SKM-1 (cell line): ENCODE results near the gene PCDH18.
"Not testable (repeated sequence)": the region's sequence is repeated elsewhere in the genome, so short reads cannot be mapped to it uniquely, and the experiment has no call there.

Source experiments
- DNase-seq: peaks from one replicate; lab custom pipeline; 2025; ENCODE audit not compliant: unreplicated experiment; lab: John Stamatoyannopoulos, UW

PCDH18 gene

GRCh38 chr4:137531986-137532868, at the start of gene PCDH18:
Gene PCDH18, minus strand, starts transcription at chr4:137532494. Its CDS starts 406 bp downstream, at chr4:137532088.
- no peak for DNase-seq

DNA sequence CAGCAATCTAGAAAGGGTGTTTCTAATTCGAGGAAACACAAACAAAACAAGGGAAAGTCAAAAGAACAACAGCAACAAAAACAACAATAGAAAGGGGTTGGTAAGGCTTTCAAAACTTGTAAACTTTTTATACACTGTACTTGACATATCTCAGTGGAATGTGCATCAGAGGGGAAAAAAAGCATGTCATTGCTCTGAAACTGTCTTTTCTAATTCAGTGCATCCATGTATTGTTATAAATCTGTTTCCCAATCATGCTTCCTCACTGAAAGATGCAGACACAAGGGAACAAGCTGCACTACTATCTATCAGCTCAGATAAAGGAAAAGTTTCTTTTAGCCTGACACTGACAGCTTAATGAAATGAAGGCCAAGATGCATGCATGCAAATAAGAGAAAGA, 44.2 kb upstream of the PCDH18 start:
- no peak for DNase-seq

- DNase-seq, result no peak
These were observed 40.4 kb upstream of the PCDH18 start for GRCh38 chr4:137572647-137573046.

GRCh38 chr4:137572163-137572562, 39.9 kb upstream of the PCDH18 start:
- DNase-seq, result no peak

DNA sequence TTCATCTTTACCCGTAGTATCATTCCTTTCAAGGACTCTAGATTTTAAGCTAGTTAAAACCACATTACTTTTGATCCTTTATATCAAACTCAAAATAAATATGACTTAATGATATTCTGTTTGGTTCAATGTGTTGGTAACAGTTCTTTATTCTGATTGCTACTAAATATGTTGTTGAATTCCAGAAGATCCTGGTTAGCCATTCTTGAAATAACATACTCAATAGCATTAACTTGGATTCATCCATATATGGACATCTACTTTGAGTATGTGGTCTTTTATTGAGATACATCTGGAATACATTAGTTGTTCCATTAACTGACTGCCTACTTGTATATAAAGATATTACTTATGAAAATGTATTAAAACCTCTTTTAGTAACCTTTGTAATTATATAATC, 27.5 kb upstream of the PCDH18 start:
- DNase-seq, result no peak

DNA sequence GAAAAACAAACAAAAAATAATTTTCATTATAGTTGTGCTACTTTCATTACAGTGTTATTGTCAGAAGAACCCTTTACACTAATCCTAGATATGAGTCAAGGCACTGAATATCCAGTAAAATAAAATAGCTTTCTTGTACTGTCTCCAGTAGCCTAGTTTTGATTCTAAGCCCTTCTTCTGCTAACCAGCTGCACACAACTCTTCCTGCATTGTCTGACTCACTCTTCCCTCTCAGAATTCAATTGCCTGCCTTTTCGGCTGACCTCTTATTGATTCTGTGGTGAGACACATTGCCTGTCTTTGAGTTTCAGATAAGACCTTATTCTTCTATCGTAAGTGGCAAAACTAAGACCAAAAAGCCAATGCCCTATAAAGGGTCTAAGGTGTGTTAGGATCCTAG, 26.7 kb upstream of the PCDH18 start:
- DNase-seq, result no peak

DNA sequence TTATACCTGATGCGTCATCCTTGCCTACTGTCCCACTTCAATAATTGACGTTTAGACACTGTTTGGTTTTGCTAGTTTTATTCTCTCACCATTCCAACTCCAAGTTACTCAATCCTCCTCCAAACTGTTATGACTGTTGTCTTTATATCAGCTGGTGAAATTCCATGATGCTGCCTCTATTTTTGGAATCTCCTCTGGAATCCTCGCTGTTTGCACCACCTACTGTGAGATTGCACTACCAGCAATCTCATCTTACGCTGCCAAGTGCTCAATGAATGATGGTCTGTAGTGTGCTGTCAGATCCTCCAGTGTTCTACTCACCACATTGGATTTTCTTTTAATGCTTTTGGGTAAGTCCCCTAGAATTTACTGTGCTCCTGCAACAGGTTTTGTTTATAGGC, 13.2 kb upstream of the PCDH18 start:
- no peak for DNase-seq

GRCh38 chr4:137543648-137544047, 11.4 kb upstream of the PCDH18 start:
- no peak for DNase-seq

DNA sequence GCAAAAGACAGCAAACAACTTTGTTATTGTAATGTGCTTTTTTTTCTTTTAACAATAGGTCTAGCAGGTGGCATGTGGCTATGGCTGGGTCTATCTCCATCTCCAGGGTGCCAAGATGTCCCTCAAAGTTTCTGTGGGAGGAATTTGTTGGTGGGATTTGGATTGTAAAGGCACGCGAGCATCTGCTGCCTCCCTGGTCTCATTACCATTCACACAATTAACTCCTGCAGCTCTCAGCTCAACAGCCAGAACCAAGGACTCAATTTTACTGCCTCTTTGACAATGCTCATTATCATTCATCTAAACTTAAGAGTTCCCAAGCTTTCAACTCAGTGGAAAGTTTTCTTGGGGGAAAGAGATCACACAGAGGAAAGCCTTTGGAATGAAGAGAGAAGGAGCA, 10.9 kb upstream of the PCDH18 start:
- no peak for DNase-seq

- no peak for DNase-seq
These were observed 9.8 kb upstream of the PCDH18 start for GRCh38 chr4:137541876-137542646.

GRCh38 chr4:137541181-137541580, 8.9 kb upstream of the PCDH18 start:
- no peak for DNase-seq

DNA sequence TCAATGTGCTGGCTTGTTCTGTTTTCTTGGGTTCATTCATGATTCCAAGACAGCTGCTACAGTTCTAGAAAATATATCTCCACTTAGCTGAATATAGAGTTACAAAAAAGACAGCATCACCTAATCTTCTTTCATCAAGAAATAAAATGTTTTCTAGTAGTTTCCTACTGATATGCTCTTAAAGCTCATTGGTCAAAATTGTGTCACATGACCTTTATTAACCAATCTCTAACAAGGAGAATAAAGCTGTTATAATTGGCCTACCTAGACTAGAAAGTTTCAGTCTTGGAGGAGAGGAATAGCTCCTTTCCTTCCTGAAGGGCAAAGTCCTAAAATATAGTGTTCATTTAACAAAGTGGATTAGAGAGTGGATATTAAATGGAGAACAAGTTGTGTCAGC, 8.1 kb upstream of the PCDH18 start:
- no peak for DNase-seq

- DNase-seq, result no peak
These were observed 6.2 kb upstream of the PCDH18 start for GRCh38 chr4:137538526-137538925.

DNA sequence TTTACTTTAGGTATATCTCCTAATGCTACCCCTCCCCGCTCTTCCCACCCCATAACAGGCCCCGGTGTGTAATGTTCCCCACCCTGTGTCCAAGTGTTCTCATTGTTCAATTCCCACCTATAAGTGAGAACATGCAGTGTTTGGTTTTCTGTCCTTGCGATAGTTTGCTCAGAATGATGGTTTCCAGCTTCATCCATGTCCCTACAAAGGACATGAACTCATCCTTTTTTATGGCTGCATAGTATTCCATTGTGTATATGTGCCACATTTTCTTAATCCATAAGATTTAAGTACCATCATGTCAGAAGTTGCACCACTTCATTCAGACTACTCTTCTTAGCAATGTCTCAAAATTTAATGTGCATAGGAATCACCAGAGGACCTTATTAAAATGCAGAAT, 5.5 kb upstream of the PCDH18 start:
- not testable (repeated sequence) for DNase-seq

DNA sequence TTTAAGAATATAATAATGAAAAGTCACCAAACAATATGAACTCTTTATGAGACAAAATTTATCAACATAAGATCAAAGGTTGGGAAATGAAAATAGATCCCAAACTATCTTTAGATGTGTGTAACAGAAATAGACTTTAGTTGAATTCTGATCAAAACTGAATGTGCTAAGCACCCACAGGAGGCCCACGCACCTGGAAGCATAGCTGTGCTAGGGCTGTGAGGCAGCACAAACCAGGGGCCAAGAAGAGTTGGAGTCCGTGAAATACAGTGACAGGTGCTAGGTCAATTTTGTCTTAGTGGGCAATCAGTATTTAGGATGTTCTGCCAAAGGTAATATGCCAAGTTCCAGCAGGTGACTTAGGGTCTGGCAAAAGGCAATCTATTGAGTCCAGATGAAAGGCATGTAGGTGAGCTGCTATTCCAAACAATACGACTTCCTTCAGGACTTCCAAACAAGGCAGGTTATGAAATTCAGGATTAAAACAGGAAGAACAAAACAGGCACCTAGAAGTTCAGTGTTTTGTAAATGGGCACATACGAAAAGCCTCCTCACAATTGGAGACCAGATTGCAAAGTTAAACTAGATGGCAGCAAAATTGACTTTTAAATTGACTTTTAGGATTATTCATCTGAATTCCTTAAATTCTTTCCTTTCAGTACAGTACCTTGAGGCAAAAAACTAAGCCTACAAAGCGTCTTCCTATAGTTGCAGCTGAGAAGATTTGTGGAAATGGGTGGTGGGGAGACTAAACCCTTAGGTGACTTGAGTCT, 4.7 kb upstream of the PCDH18 start:
- DNase-seq, result no peak

GRCh38 chr4:137535718-137536117, 3.4 kb upstream of the PCDH18 start:
- no peak for DNase-seq

DNA sequence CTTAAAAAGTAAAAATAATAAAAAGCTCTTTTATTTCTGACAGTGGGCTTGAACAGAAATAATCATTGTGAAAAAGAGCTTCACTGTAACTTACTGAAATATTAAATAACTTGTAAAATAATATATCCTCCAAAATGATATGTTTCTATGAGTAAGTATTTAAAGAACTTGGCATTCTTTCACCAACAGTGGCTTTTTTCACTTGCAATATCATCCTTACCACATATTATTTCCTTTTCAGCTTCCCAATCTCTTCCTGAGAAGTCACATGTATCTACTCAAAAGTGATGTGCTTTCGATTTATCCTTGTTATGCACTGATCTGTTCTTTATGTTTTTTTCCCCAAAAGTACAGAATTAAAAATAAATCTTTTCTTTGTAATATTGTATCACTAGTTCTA, 2.2 kb upstream of the PCDH18 start:
- no peak for DNase-seq

DNA sequence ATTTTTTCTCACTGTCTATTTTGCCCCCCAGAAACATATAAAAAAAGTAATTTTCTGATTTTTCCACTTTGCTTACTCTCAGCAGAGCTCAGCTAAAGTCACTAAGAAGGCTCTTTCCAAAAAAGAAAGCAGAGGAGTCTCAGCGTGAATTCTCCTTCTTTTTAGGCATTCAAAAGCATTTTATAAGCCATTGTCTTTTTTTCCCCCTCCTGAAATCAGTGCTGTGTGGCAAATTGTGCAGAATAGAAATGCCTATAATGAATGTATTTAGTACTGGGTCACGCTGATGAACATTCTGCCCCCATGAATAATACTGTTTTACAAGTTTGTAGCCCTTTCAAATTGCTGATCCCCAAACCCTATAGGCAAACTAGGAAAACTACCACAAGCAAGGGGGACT, 1.6 kb upstream of the PCDH18 start:
- no peak for DNase-seq

- DNase-seq, result no peak
These were observed 559 bp upstream of the PCDH18 start for GRCh38 chr4:137532869-137533236.

- no peak for DNase-seq
These were observed 917 bp downstream of the PCDH18 start for GRCh38 chr4:137531168-137531985.

- no peak for DNase-seq
These were observed 2.1 kb downstream of the PCDH18 start for GRCh38 chr4:137530176-137530575.
